Left lung (tissue), 10 donors: Measurements from ENCODE around the gene AGAP1. TPM values are rescaled to one million over a fixed set of nuclear protein-coding genes. Genes with fewer than 3 reads are reported as not detected.

ENCODE experiments used
- ATAC-seq: fragments of 200-7000 bp; cut with Tn5 transposase; one replicate; pipeline ENCODE4 v1.9.1; 2020; ENCODE audit warnings: moderate library complexity
- DNase-seq, 4 donors: peaks; one replicate each; pipeline ENCODE4 v3.0.0-alpha.2; 2013 to 2020
- H3K27ac ChIP-seq, 2 donors: fragments of 200-600 bp; sonication (generic) in 1 of 2; one replicate each; pipeline versions ENCODE4 v1.5.0 to v1.8.0; 2020 to 2021
- H3K27me3 ChIP-seq, 2 donors: fragments of 200-600 bp; sonication (generic) in 1 of 2; one replicate each; pipeline versions ENCODE4 v1.5.0 to v1.8.0; 2020 to 2021
- H3K36me3 ChIP-seq, 2 donors: fragments of 200-600 bp; sonication (generic) in 1 of 2; one replicate each; pipeline versions ENCODE4 v1.5.0 to v1.8.0; 2020 to 2021
- H3K4me1 ChIP-seq, 2 donors: fragments of 200-600 bp; one replicate each; pipeline ENCODE4 v1.8.0; 2021
- H3K4me3 ChIP-seq, 2 donors: fragments of 200-600 bp; sonication (generic) in 1 of 2; one replicate each; pipeline versions ENCODE4 v1.5.0 to v1.8.0; 2020 to 2021; ENCODE audit warnings: mild to moderate bottlenecking in 1 of 2
- H3K9me3 ChIP-seq, 2 donors: fragments of 200-600 bp; sonication (generic) in 1 of 2; one replicate each; pipeline versions ENCODE4 v1.5.0 to v1.8.0; 2020 to 2021
- CTCF ChIP-seq, 2 donors: fragments of 200-600 bp; sonication (generic) in 1 of 2; IDR thresholded peaks; one replicate each; pipeline versions ENCODE4 v1.5.0 to v1.8.0; 2021; ENCODE audit warnings: antibody characterized with exemption in 2 of 2
- intact Hi-C, 2 donors: fragments of 100-400 bp; cut with DNase I; formaldehyde crosslinking; loops; one replicate each; pipeline versions ENCODE4 v1.11.2 to v1.14.2; 2022
- polyA plus RNA-seq, 6 donors: library from polyadenylated mRNA; unstranded; fragments of 120-200 nt; gene quantifications; one replicate each; pipeline ENCODE4 v1.2.1, GENCODE V29; 2013; ENCODE audit not compliant: insufficient read length in 6 of 6
- total RNA-seq, 2 donors: library from RNA; stranded (reverse); fragmentation: NEBNext Ultra II Directional; extraction: Animal tissue kit (Norgen Biotek cat#: 25700); gene quantifications; one replicate each; pipeline ENCODE4 v1.2.1, GENCODE V29; 2021
- donor health status: DM: no; HTN: yes; CAD: no.
- donor health status: DM: no; HTN: no; CAD: no.

AGAP1 gene
- total and polyA plus RNA-seq, 8 donors: 13.1 to 25.4 (median 22.4) TPM

GRCh38 chr2:235461763-235462414, 32.0 kb upstream of the AGAP1 start:
- TF ChIP-seq CTCF (IDR thresholded peaks at IDR 0.05): no peak
- DNase-seq (no peak), ATAC-seq (no peak)
- Histone ChIP-seq H3K4me3 (no peak overlapping the region), H3K9me3 (no peaks in the 10 kb centered on the region), H3K27me3 (no peaks in the 10 kb centered on the region), H3K27ac (no peak overlapping the region), H3K36me3 (no peaks in the 10 kb centered on the region), H3K4me1 (no peaks in the 10 kb centered on the region)
- intact Hi-C loops: no loop called here

DNA sequence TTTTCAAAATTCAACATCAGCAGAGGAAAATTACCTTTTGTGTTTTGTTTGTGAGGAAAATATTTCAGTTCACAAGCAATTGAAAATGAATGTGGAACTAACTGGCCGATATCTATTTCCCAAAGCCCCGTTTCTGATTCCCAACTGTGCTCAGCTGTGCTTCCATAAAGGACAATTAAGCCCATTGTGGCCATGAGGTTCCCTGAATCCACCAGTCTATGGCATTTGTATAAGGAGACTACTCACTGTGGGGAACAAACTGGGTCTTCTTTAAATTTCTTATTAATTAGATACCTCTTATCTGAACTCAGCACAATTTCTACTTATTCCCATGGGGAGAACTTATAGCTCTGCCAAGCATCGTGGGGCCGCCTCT, 31.4 kb upstream of the AGAP1 start:
- TF ChIP-seq CTCF (IDR thresholded peaks at IDR 0.05): no peak
- no peak for ATAC-seq
- no peak overlapping the region for H3K4me3 ChIP-seq
- intact Hi-C loops: no loop called here
- DNase-seq: no peak
- H3K27ac ChIP-seq: no peak overlapping the region
- H3K36me3 ChIP-seq: no peaks in the 10 kb centered on the region
- no peaks in the 10 kb centered on the region for H3K4me1 ChIP-seq
- no peaks in the 10 kb centered on the region for H3K27me3 ChIP-seq
- no peaks in the 10 kb centered on the region for H3K9me3 ChIP-seq

DNA sequence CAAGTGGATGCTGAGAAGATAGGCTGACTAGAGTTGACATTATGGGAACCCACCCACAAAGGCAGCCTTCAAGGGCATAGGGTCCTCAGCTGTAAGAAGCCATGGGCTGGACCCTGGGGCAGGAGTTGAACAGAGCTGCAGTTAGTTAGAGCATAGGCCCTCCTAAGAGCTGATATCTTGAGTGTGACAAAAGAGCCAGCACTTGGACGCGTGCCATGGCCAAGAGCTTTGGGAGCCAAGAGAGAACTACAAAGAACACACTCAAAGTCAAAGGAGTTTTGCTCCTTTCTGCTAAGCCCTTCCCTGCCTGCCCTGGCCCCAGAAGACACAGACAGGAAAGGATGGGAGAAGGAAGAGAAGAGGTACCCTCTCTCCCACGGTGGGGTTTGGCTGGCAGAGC, 29.9 kb upstream of the AGAP1 start:
- Histone ChIP-seq H3K9me3 (no peaks in the 10 kb centered on the region), H3K4me3 (no peak overlapping the region), H3K36me3 (no peaks in the 10 kb centered on the region), H3K27ac (no peak overlapping the region), H3K27me3 (no peaks in the 10 kb centered on the region), H3K4me1 (no peaks in the 10 kb centered on the region)
- intact Hi-C loops: no loop called here
- no peak for TF ChIP-seq CTCF (IDR thresholded peaks at IDR 0.05)
- ATAC-seq: peak; percentile 80
- DNase-seq: peak in 3 of 4 donors; percentile 60 to 82 (median 62)

DNA sequence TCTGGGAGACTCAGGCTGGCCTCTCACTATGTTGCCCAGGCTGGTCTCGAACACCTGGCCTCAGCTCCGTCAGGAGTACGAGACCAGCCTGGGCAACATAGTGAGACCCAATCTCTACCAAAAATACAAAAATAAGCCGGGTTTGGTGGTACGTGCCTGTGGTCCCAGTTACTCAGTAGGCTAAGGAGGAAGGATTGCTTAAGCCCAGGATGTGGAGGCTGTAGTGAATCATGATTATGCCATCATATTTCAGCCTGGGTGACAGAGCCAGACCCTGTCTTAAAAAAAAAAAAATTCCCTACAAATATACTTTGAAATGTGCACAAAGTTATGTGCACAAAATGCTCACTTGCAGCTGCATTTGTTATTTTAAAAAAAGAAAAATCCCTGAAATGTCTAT, 26.3 kb upstream of the AGAP1 start:
- Histone ChIP-seq H3K27me3 (no peaks in the 10 kb centered on the region), H3K36me3 (no peaks in the 10 kb centered on the region), H3K27ac (no peak overlapping the region), H3K4me3 (no peak overlapping the region), H3K4me1 (no peaks in the 10 kb centered on the region), H3K9me3 (no peaks in the 10 kb centered on the region)
- no peak for TF ChIP-seq CTCF (IDR thresholded peaks at IDR 0.05)
- no peak for ATAC-seq
- DNase-seq: no peak
- intact Hi-C loops: no loop called here

GRCh38 chr2:235468978-235469655, 24.7 kb upstream of the AGAP1 start:
- ATAC-seq (peak; percentile 81), DNase-seq (peak in 1 of 4 donors; percentile 31)
- no peaks in the 10 kb centered on the region for H3K27me3 ChIP-seq
- no peak overlapping the region for H3K27ac ChIP-seq
- intact Hi-C loops: no loop called here
- H3K9me3 ChIP-seq: no peaks in the 10 kb centered on the region
- H3K4me1 ChIP-seq: no peaks in the 10 kb centered on the region
- no peaks in the 10 kb centered on the region for H3K36me3 ChIP-seq
- H3K4me3 ChIP-seq: no peak overlapping the region
- TF ChIP-seq CTCF (IDR thresholded peaks at IDR 0.05): no peak
